ENCODE results near the gene MAD1L1.
"Not testable (repeated sequence)": the region's sequence is repeated elsewhere in the genome, so short reads cannot be mapped to it uniquely, and the experiment has no call there.

The MAD1L1 gene

DNA sequence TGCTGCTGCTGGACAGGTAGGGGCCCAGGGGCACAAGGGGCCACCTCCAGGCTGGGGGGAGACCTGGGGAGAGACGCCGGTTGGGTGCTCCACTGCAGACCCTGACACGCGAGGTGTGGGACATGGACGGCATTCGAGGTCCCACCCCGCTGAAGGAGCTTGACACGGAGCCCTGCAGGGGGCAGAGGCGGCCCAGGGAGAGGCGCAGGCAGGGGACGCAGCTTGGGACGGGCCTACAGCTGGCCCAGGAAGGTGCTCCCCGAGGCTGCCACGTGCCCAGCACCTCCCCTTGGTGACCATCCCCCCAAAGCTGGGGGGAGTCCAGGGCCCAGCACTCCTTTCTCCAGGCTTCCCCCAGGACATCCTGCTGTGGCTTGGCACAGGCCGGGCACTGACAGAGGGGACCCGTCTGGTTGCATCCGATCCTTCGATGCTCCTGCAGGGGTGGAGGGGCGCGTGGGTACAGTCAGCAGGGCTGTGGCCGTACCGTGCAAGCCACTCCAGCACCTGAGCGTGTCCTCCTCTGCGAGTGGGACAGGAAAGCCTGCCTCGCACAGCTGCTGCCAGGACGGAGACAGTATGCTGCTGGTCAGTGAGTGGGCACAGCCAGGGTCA lies 388.3 kb downstream of the MAD1L1 start:
- no peak for DNase-seq

DNA sequence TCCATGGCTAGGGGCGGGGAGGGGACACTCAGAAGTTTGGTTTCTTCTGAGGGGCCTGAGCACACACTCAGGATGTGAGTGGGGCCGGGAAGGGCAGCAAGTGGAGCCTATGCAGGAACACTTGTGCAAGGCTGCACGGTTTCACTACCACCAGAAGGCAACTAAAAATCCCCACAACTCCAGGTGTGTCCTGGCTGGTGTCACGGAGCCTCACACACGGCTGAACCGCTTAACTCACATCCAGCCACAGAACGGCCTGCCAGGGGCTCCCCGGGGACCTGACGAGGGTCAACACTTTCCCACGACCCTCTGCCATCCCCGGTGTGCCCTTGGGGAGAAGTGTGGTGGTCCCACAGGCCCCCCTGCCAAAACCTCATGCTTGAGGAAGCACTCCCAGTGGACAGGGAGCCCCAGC lies 388.8 kb downstream of the MAD1L1 start:
- no peak for DNase-seq

DNA sequence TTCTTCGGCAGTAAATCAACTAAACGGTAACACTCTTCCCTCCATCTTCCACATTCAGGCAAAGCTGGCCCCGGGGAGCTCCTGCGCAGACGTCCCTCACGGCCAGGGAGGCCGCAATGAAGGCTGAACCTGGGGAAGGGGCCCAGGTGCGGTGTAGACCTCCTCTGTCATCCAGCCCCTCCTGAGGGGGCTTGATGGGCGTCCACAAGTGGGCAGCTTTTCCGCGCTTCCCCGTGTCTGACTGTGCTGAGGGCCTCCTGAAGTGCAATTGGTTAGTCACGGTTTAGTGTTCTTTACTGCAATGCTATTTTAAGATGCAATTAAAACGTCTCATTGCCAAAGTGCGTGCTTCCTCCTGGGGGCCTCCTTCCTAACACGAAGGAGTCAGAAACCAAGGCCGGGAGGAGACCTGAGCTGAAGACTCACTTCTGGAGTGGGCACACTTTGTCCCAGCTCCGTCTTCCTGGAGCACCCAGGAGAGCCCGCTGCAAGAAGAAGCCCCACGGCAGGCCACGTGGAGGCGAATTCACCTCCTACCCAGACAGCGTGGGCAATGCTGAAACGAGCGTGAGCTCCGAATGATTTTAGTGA lies 389.4 kb downstream of the MAD1L1 start:
- DNase-seq = no peak

DNA sequence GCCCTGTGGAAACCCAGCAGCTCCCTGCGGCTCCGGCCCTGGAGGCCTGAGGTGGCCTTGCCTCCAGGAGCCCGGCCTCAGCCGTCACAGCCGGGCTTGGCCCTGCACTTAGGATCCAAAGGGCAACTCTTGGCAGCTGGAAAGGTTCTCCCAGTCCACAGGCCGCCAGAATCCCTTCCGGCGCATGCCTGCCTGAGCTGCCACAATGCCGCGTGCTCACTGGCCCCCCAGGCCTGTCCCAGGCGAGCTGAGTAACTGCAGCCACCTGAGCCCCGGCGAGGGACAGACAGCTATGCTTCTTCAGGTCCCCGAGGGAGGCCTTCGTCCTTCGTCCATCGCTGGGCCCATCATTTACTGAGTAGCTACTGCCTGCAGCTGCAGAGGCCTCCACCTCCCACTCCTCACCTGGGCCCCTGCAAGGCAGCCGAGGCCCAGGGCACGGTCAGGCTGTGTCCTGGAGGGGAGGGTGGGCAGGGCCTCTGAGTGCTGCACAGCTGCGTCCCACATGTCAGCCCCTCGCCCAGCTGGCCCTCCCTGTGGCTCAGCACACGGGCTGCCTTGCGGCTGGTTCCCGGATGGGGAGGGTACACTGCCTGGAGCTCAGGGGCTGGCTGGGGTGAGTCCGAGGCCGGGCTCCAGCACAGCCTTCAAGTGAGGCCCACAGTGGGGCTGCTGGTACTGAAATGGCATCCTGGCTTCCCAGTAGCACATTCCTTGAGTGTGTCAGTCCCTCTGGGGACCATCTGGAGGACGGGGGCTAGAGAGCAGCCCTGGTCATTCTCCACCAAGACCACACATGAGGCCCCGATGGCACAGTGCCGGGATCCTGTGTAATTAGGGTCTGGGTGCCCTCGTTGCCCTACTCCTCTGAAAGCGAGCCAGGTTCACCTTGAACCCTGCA lies 390.2 kb downstream of the MAD1L1 start:
- DNase-seq = no peak

DNA sequence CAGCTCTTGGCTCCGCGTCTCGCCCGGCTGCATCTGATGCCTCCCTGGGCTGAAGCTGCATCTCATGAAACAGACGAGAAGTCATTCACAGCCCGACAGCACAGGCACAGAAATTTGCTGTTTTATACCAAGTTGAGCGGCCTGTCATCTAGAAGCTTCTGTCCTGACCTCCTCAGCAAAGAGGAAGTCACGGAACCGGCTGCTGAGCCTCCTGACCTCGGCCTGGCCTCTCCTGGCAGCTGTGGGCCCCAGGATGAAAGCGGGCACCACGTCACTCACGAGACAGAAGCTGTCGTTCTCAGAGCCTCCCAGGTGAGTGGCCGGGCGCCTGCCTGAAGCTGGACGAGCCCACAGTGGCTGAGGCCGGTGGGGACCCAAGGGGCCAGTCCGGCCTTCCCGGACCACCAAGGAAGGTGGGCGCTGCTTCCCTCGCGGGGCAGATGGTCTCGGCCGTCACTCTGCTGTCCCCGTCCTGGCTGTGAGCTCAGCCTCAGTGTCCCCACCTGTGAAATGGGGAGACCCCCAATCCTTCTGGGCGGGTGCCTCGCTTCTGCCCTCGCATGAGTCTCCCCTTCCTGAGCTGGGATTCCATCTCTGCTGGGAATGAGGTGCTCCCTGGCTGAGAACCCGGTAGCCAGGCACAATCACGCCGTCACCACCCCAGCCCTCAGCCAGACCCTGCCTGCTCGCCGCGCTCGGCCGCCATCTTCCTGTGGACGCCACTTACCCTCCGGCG lies 391.3 kb downstream of the MAD1L1 start:
- not testable (repeated sequence) for DNase-seq

DNA sequence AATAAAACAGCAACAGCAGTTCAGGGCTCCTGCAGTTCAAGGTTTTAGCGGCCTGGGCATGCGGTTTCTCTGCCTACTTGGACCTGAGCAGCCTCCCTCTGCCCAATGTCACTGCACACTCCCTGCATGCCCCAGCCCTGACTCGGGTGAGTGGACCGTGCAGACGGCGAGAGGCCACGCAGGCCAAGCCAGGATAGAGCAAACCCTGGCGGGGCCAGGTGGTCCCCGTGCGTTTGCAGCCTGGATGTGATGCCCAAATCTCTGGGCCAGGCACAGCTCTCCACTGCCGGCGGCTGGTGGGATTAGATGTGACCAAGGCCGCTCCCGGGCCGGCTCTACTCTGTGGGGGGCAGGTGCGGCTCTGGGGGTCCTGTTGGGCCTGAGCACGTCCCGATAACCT lies 392.0 kb downstream of the MAD1L1 start:
- not testable (repeated sequence) for DNase-seq

DNA sequence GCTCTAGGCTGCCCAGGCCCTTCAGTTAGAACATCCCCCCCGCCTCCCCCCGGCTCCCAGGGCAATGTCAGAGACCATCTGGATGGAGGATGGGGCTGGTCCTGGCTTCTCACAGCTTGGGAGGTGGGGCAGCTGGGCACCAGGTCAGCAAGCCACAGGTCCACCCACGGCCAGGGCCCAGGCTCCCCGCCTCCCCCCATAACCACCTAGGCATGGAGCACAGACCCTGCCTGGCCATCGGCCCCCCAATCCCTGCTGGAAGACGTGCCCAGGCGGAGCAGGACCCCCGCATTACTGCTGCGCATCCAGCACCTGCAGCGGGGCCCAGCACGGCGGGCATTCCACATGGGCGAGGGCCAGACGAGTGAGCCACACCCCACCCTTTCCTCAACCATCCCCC lies 393.0 kb downstream of the MAD1L1 start:
- DNase-seq = no peak

DNA sequence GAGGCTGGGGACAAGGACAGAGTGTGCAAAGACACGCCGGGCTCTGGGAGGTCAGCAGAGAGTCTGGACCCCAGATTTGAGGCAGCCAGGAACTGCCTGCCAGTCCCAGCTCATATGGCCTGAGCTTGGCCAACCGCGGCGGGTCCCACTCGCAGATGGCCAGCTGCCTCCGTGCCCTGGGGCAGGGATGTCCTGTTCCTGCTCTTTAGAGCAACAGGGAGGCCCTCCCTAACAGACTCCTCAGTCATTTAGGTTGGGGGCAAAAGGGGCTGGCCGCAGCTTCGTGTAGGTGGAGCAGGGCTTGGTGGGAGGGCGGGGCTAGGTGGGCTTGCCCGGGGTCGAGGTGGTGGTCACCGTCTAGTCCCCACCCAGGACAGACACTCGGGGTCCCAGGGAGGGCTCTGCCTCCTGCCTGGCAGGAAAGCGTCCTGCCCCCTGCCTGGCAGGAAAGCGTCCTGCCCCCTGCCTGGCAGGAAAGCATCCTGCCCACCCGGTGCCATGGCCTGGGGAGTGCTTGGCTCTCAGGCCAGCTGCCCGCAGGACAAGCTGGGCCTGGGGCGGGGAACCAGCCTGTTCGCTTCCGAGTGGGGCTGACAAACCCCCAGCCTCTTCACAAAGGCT lies 393.7 kb downstream of the MAD1L1 start:
- not testable (repeated sequence) for DNase-seq

DNA sequence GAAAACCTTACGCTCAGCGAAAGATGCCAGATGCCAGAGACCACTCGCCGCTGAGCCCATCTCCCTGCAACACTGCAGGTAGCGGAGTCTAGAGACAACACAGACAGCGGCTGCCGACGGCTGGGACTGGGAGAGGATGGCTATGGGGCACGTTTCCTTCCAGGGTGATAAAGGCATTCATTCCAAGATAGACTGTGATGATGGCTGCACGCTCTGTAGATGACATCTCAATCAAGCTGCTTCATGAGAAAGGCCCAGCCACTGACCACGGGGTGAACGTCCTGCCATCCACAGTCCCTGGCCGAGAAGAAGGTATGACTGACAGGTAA lies 394.2 kb downstream of the MAD1L1 start:
- not testable (repeated sequence) for DNase-seq

DNA sequence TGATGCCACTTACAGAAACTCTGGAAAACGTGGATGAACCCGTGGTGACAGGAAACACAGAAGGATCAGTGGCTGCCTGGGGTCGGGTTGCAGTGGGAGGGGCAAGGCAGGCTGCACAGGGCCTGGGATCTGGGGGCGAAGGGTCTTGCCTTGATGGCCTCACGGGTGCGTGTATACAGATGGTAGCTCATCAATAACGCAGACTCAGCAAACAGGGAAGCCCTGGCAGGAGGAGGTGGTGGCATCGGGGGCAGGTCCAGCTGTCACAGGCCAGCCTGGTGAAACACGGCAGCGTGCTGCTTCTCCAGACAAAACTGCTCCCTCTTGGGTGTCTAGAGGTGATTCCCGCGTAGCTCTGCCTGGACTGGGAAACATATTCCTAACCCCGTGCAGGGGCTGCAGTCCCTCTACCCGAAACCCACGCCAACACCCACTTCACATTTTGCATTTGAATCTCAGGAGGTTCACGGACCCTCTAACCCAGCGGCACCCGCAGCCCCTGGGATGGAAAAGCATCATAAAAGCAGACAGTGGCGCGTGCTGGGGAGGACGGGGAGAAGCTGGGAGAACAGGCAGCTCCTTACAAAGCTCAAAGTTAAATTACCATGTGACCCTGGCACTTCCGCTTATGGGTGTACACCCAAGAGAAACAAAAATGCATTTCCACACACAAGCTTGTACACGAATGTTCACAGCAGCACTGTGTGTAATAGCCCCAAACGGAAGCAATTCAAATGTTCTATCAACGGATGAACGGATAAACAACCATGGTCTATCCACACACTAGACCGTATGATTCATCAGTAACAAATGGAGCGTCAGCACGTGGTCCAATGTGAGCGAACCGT lies 394.8 kb downstream of the MAD1L1 start:
- DNase-seq = not testable (repeated sequence)

DNA sequence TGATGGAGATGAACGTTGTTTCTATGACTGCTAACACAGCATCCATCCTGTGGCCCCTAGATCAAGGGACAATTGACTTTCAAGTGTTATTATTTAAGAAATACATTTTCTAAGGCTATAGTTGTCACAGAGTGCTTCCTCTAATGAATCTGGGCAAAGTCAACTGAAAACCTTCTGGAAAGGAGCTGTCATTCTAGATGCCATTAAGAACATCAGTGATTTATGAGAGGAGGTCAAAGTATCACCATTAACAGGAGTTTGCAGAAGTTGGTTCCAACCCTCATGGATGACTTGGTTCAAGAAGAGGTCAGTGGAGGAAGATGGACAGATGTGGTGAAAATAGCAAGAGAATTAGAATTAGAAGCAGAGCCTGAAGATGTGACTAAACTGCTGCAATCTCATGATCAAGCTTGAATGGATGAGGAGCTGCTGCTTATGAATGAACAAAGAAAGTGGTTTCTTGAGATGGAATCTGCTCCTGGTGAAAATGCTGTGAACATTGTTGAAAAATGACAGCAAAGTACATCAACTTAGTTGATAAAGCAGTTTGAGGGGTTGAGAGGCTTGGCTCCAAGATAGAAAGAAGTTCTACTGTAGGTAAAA lies 400.7 kb downstream of the MAD1L1 start:
- not testable (repeated sequence) for DNase-seq

DNA sequence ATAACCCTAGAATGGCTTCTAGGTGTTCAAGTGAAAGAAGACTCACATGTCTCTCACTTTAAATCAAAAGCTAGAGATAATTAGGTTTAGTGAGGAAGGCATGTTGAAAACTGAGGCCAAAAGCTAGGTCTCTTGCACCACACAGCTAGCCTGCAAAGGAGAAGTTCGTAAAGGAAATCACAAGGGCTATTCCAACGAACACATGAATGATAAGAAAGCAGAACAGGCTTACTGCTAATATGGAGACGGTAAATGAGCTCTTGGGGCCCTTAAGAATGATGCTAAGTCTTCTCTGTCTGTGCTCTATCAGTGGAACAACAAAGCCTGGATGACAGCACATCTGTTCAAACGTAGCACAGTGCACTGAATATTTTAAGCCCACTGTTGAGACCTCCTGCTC lies 401.3 kb downstream of the MAD1L1 start:
- DNase-seq = not testable (repeated sequence)

DNA sequence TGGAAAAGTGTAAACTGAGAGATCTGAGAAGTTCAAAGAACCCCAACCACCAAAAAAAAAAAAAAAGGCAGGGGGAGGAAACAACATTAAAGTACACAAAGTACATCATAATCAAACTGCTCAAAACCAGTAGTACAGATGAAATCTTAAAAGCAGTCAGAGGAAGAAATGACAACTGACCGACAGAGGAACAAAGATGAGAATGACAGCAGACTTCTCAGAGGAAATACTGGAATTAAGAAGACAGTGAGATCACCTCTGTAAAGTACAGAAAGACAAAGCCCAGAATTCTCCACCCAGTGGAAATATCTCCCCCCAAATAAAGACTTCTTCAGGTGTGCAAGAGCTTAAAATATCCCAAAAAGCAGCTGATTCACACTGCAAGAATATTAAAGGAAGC lies 403.1 kb downstream of the MAD1L1 start:
- not testable (repeated sequence) for DNase-seq

DNA sequence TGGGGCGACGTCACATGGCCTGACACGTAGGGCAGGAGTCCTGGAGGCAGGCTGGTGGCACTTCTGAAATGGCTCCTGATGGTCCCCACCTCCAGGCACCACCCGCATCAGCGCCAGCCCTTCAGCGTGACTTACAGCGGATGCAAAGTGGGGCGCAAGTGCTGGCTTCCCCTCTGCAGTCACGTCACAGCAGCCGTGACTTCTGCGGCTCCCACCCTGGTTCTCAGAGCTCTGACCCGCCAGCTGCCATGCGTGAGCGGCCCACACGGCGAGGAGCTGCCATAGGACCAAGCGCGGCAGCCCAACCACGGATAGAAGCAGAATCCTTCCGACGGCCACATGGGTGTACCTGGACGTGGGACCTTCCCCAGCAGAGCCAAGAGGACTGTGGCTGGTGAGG lies 403.6 kb downstream of the MAD1L1 start:
- no peak for DNase-seq

DNA sequence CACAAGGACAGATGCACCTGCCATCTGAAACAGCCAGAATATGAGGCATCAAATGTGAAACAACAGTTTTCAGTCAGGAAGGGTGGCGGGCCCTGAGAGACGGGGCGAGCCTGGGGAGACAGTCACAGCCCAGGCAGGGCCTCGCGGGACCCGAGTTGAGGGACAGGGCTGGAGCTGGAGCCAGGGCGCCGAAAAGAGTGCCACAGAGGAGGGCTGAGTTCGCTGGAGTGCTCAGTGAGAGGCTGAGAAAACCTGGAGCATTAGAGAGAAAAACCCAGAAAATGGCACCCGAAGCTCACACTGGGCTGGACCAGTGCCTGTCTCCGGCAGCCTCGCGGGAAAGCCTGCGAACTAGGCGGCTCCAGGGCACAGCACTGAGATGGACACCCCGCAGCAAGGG lies 404.6 kb downstream of the MAD1L1 start:
- not testable (repeated sequence) for DNase-seq

DNA sequence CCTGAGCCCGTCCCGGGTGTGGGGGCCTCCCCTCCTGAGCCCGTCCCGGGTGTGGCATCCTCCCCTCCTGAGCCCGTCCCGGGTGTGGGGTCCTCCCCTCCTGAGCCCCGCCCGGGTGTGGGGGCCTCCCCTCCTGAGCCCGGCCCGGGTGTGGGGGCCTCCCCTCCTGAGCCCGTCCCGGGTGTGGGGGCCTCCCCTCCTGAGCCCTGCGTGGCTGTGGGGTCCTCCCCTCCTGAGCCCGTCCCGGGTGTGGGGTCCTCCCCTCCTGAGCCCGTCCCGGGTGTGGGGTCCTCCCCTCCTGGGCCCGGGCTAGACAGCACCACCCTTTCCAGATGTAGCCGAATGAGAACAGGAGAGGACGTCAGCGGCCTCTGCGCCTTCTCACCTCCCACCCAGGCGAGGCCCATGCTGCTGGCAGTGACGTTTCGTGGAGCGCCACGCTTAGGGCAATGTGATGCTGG lies 405.2 kb downstream of the MAD1L1 start:
- DNase-seq = not testable (repeated sequence)

DNA sequence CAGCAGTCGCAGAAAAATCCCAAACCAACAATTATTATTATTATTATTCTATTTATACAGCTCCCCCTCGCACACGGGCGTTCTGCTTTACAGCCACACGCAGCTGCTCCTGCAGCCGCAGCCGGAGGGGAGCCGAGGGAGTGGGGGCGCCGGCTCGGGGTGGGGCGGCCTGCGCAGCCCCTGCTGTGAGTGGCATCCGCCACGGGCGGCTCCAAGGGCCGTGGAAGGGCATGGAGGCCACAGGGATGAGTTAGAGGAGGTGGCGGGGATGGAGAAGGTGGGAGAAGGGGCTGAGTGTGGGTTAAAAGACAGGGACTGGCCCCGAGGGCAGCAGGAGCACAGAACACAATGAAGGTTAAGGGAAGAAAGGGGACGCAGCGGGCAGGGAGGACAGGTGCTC lies 405.8 kb downstream of the MAD1L1 start:
- not testable (repeated sequence) for DNase-seq

DNA sequence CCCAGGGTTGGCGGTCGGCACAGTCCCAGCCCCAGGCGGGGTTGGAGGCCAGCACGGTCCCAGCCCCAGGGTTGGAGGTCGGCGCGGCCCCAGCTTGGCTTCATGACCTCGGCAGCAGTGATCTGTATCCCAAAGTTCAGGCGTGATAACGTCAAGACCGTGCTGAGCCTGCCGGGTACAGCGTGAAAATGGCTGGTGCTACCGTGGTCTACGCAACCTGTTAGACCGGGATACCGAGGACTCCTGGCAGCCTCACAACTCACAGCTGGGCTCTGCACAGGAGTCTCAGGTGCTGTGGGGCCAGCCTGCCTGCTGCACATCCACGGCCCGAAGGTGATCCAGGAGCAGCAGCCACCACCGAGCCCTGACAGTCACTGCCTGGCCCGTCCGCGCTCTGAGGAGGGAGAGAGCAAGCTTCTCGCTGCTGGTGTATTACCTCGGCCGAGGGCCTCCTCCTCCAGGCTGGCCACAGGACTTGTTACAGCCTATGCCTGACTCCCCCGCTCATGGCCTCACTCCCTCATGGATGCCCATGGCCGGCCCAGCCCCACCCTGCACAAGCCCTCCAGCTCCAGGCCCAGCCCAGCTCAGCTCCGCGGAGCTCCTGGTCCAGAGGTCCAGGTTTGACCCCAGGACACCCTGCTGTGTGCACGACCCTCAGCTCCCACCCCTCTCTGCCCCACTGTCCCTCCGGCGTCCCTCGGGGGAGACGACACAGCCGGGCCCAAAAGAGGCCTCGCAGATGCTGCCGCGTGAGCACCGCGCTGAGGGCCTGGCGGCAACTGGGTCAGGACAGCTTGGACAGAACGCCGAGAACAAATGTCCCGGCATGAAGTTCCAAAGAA lies 406.6 kb downstream of the MAD1L1 start:
- no peak for DNase-seq

DNA sequence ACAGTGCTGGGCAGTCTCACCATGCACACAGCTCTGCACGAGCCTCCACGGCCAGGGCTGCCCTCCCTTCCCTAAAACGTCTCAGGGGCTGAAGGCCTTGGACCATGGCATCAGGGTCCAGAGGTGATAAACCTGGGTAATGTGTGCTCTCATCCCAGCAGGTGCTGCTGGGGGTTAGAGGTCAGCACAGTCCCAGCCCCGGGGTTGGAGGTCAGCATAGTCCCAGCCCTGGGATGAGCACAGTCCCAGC lies 407.2 kb downstream of the MAD1L1 start:
- DNase-seq = not testable (repeated sequence)

DNA sequence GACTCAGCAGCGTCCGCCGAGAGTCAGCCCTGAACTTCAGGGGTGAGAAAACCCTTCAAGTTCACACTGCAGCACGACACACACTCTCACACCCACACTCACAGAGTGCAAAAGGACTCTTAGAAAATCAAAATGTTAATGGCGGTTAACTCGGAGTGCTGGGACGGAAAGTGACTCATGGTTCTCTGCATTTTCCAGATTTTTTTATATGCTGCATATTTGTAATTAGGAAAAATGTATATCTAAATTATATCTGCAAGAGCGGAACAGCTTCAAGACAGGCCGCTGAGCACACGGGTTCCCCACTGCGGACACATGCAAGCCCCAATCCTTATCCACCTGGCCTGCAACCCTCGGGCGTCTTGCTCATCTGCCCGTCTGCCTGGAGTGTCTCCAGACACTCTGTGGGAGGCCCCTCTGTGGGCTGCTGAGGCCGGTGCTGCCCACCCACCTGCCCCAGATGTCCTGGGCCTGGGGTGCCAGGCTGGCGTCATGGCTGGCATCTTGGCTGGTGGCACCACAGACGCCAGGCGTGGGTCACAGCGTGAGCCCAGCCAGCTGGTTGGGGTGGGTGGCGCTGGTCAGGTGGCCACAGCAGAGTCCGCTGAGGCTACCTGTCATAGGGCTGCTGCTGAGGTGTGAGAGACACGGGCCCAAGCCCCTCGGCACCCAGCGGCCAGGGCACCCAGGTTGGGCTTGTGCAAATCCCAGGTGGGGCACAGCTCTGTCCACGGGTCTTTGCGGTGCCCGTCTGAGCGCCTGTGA lies 407.7 kb downstream of the MAD1L1 start:
- not testable (repeated sequence) for DNase-seq

All from NCI-H1417 (cell line).